Astrocyte (in vitro differentiated cells and primary cell): Measurements from ENCODE around the gene IGF1R. TPM values are rescaled to one million over a fixed set of nuclear protein-coding genes. Genes with fewer than 3 reads are reported as not detected.

ENCODE experiments used
- DNase-seq: peaks from one replicate; pipeline ENCODE4 v3.0.0-alpha.2; 2010; ENCODE audit warnings: low read depth
- FAIRE-seq: peaks from 2 replicates; lab custom pipeline; 2011; peaks lifted over from hg19 to GRCh38; lab: Jason Lieb, UNC
- H2AFZ ChIP-seq: 2 replicates; pipeline ENCODE4 v1.6.0; 2012; ENCODE audit warnings: low read depth, low read length, inconsistent platforms
- H3K27ac ChIP-seq: 2 replicates; pipeline ENCODE4 v1.5.1; 2011; ENCODE audit warnings: low read depth, low read length, inconsistent platforms
- H3K27me3 ChIP-seq: 2 replicates; pipeline ENCODE4 v1.6.0; 2011; ENCODE audit warnings: low read length, inconsistent platforms; ENCODE audit not compliant: insufficient read depth
- H3K36me3 ChIP-seq: 2 replicates; pipeline ENCODE4 v1.5.1; 2011; ENCODE audit warnings: low read length, inconsistent platforms; ENCODE audit not compliant: insufficient read depth
- H3K4me1 ChIP-seq: 2 replicates; pipeline ENCODE4 v1.5.1; 2011; ENCODE audit warnings: low read length, inconsistent platforms; ENCODE audit not compliant: insufficient read depth
- H3K4me2 ChIP-seq: 2 replicates; pipeline ENCODE4 v1.6.0; 2012; ENCODE audit warnings: low read length, inconsistent platforms
- H3K4me3 ChIP-seq: 2 replicates; pipeline ENCODE4 v1.5.1; 2011; ENCODE audit warnings: low read depth, mild to moderate bottlenecking, low read length, inconsistent platforms; ENCODE audit not compliant: insufficient read depth
- H3K79me2 ChIP-seq: 2 replicates; pipeline ENCODE4 v1.6.0; 2012; ENCODE audit warnings: mild to moderate bottlenecking, low read length, inconsistent platforms; ENCODE audit not compliant: insufficient read depth
- H3K9ac ChIP-seq: 2 replicates; pipeline ENCODE4 v1.6.0; 2012; ENCODE audit warnings: mild to moderate bottlenecking, low read length, inconsistent platforms
- H3K9me3 ChIP-seq: 2 replicates; pipeline ENCODE4 v1.5.1; 2012; ENCODE audit warnings: low read depth, mild to moderate bottlenecking, low read length, inconsistent platforms; ENCODE audit not compliant: insufficient read depth
- H4K20me1 ChIP-seq: 2 replicates; pipeline ENCODE4 v1.6.0; 2012; ENCODE audit warnings: low read length, inconsistent platforms; ENCODE audit not compliant: insufficient read depth
- H3K27ac Mint-ChIP-seq: one replicate; pipeline ENCODE4 v1.8.0; 2021; ENCODE audit warnings: mild to moderate bottlenecking, mixed read lengths; ENCODE audit not compliant: unreplicated experiment
- H3K27me3 Mint-ChIP-seq: one replicate; pipeline ENCODE4 v1.8.0; 2021; ENCODE audit warnings: low read depth, mixed read lengths; ENCODE audit not compliant: unreplicated experiment
- H3K36me3 Mint-ChIP-seq: one replicate; pipeline ENCODE4 v1.8.0; 2021; ENCODE audit warnings: low read depth, mixed read lengths; ENCODE audit not compliant: unreplicated experiment
- H3K4me1 Mint-ChIP-seq: one replicate; pipeline ENCODE4 v1.8.0; 2021; ENCODE audit warnings: low read depth, mixed read lengths; ENCODE audit not compliant: unreplicated experiment
- H3K4me3 Mint-ChIP-seq: one replicate; pipeline ENCODE4 v1.8.0; 2021; ENCODE audit warnings: mild to moderate bottlenecking, moderate library complexity, mixed read lengths; ENCODE audit not compliant: unreplicated experiment
- H3K9me3 Mint-ChIP-seq: one replicate; pipeline ENCODE4 v1.8.0; 2021; ENCODE audit warnings: mild to moderate bottlenecking, mixed read lengths; ENCODE audit not compliant: unreplicated experiment
- CTCF ChIP-seq: IDR thresholded peaks from 2 replicates; pipeline ENCODE4 v1.5.1; 2011; ENCODE audit warnings: low read depth, mild to moderate bottlenecking, inconsistent platforms, low read length, moderate library complexity; ENCODE audit not compliant: insufficient read depth
- EZH2 ChIP-seq: IDR thresholded peaks from 2 replicates; pipeline ENCODE4 v1.6.1; 2012; ENCODE audit warnings: mild to moderate bottlenecking, low read length, inconsistent platforms; ENCODE audit not compliant: insufficient read depth
- total RNA-seq: library from RNA; stranded (reverse); gene quantifications from 2 replicates; pipeline ENCODE4 v1.2.1, GENCODE V29; 2021

IGF1R gene
- total RNA-seq, 1 donor from 2014 or later: 270 TPM

- Histone ChIP-seq H3K4me1 (peaks cover 8% of the 10 kb centered on the region), H3K9me3 (no peaks in the 10 kb centered on the region), H2AFZ (no peak overlapping the region), H3K79me2 (peaks cover 16% of the 10 kb centered on the region), H3K36me3 (peaks cover 59% of the 10 kb centered on the region), H3K4me3 (no peak overlapping the region), H4K20me1 (peaks cover 50% of the 10 kb centered on the region), H3K27ac (peak overlapping the region; percentile 36), H3K4me2 (no peak overlapping the region), H3K27me3 (no peaks in the 10 kb centered on the region), H3K9ac (peak overlapping the region; percentile 39)
- DNase-seq (peak; percentile 78), FAIRE-seq (no peak)
- H3K27ac Mint-ChIP-seq: peak overlapping the region; percentile 82
- H3K9me3 Mint-ChIP-seq: no peaks in the 10 kb centered on the region
- H3K27me3 Mint-ChIP-seq: no peaks in the 10 kb centered on the region
- TF ChIP-seq CTCF (no peak), EZH2 (no peak)
- peaks cover 18% of the 10 kb centered on the region for H3K4me1 Mint-ChIP-seq
- H3K36me3 Mint-ChIP-seq: peaks cover 44% of the 10 kb centered on the region
- no peak overlapping the region for H3K4me3 Mint-ChIP-seq
These were observed 294.7 kb downstream of the IGF1R start for GRCh38 chr15:98943051-98943508.

GRCh38 chr15:98943601-98944151, 295.3 kb downstream of the IGF1R start:
- Mint-ChIP-seq H3K27ac (peak overlapping the region; percentile 82), H3K36me3 (peaks cover 46% of the 10 kb centered on the region), H3K4me3 (no peak overlapping the region), H3K27me3 (no peaks in the 10 kb centered on the region), H3K4me1 (peaks cover 18% of the 10 kb centered on the region), H3K9me3 (no peaks in the 10 kb centered on the region)
- no peaks in the 10 kb centered on the region for H3K27me3 ChIP-seq
- FAIRE-seq (no peak), DNase-seq (peak; percentile 23)
- H3K4me2 ChIP-seq: no peak overlapping the region
- no peaks in the 10 kb centered on the region for H3K9me3 ChIP-seq
- no peak overlapping the region for H3K4me3 ChIP-seq
- no peak for TF ChIP-seq CTCF
- no peak for TF ChIP-seq EZH2
- peaks cover 59% of the 10 kb centered on the region for H3K36me3 ChIP-seq
- peaks cover 8% of the 10 kb centered on the region for H3K4me1 ChIP-seq
- peaks cover 16% of the 10 kb centered on the region for H3K79me2 ChIP-seq
- peak overlapping the region; percentile 39 for H3K9ac ChIP-seq
- peaks cover 50% of the 10 kb centered on the region for H4K20me1 ChIP-seq
- peak overlapping the region; percentile 36 for H3K27ac ChIP-seq
- no peak overlapping the region for H2AFZ ChIP-seq
